WTC11 (cell line): ENCODE measurements around the gene CGRRF1. TPM values are rescaled to one million over a fixed set of nuclear protein-coding genes. Genes with fewer than 3 reads are reported as not detected.

Source experiments
- ATAC-seq: fragments of 200-7000 bp; cut with Tn5 transposase; 2 replicates; pipeline ENCODE4 v1.10.0; 2021; ENCODE audit warnings: mild to moderate bottlenecking, moderate library complexity
- CTCF ChIA-PET: fragments of 300-600 bp; sonication (Branson Sonifier 250); formaldehyde crosslinking; loops from one replicate; lab custom pipeline; 2021; ENCODE audit warnings: antibody characterized with exemption; lab: Charles Lee
- POLR2A ChIA-PET: fragments of 350-600 bp; sonication (Branson Sonifier 250); formaldehyde crosslinking; loops from one replicate; lab custom pipeline; 2021; ENCODE audit warnings: antibody characterized with exemption; lab: Charles Lee
- DNase-seq: peaks from one replicate; pipeline ENCODE4 v3.0.0; 2021; ENCODE audit warnings: low spot score
- H3K27ac Mint-ChIP-seq: 2 replicates; pipeline ENCODE4 v1.8.0; 2021; ENCODE audit warnings: mixed read lengths
- H3K27me3 Mint-ChIP-seq: 2 replicates; pipeline ENCODE4 v1.8.0; 2021; ENCODE audit warnings: low read depth, mild to moderate bottlenecking, moderate library complexity, mixed read lengths
- H3K36me3 Mint-ChIP-seq: 2 replicates; pipeline ENCODE4 v1.8.0; 2021; ENCODE audit warnings: mixed read lengths
- H3K4me1 Mint-ChIP-seq: 2 replicates; pipeline ENCODE4 v1.8.0; 2022; ENCODE audit warnings: mixed read lengths
- H3K4me3 Mint-ChIP-seq: 2 replicates; pipeline ENCODE4 v1.8.0; 2021; ENCODE audit warnings: mild to moderate bottlenecking, moderate library complexity, mixed read lengths
- H3K9me3 Mint-ChIP-seq: 2 replicates; pipeline ENCODE4 v1.8.0; 2021; ENCODE audit warnings: mixed read lengths
- AFF4 ChIP-seq: sonication (generic); formaldehyde crosslinking; IDR thresholded peaks from 2 replicates; pipeline ENCODE4 v1.8.1; 2023; ENCODE audit warnings: mild to moderate bottlenecking, missing genetic modification reagents, borderline replicate concordance
- ATF6 ChIP-seq: sonication (generic); formaldehyde crosslinking; IDR thresholded peaks from 2 replicates; pipeline ENCODE4 v1.8.1; 2023; ENCODE audit warnings: mild to moderate bottlenecking, missing genetic modification reagents
- CBFB ChIP-seq: sonication (generic); formaldehyde crosslinking; IDR thresholded peaks from 2 replicates; pipeline ENCODE4 v1.8.1; 2022; ENCODE audit warnings: mild to moderate bottlenecking, low read depth, missing genetic modification reagents
- E2F4 ChIP-seq: sonication (generic); formaldehyde crosslinking; IDR thresholded peaks from 2 replicates; pipeline ENCODE4 v1.8.1; 2022; ENCODE audit warnings: low read depth, mild to moderate bottlenecking, moderate library complexity, missing genetic modification reagents, borderline replicate concordance
- ESRRA ChIP-seq: sonication (generic); formaldehyde crosslinking; IDR thresholded peaks from 2 replicates; pipeline ENCODE4 v1.8.1; 2022; ENCODE audit warnings: mild to moderate bottlenecking, missing genetic modification reagents, borderline replicate concordance
- GABPB1 ChIP-seq: sonication (generic); formaldehyde crosslinking; IDR thresholded peaks from 2 replicates; pipeline ENCODE4 v1.8.1; 2023; ENCODE audit warnings: mild to moderate bottlenecking, missing genetic modification reagents
- HMGA2 ChIP-seq: fragments of 250-450 bp; sonication (Bioruptor Pico); IDR thresholded peaks from 2 replicates; pipeline ENCODE4 v1.4.0; 2021; ENCODE audit warnings: mild to moderate bottlenecking, moderate library complexity
- HMGXB4 ChIP-seq: sonication (generic); formaldehyde crosslinking; IDR thresholded peaks from 2 replicates; pipeline ENCODE4 v1.8.1; 2023; ENCODE audit warnings: mild to moderate bottlenecking, moderate library complexity, missing genetic modification reagents
- IRF2 ChIP-seq: sonication (generic); formaldehyde crosslinking; IDR thresholded peaks from 2 replicates; pipeline ENCODE4 v1.8.0; 2022; ENCODE audit warnings: low read depth, missing genetic modification reagents, borderline replicate concordance
- NR3C1 ChIP-seq: sonication (generic); formaldehyde crosslinking; conservative IDR thresholded peaks from 2 replicates; pipeline ENCODE4 v1.8.1; 2023; ENCODE audit warnings: low read depth, mild to moderate bottlenecking, missing genetic modification reagents
- STAT6 ChIP-seq: sonication (generic); formaldehyde crosslinking; conservative IDR thresholded peaks from 2 replicates; pipeline ENCODE4 v1.8.1; 2023; ENCODE audit warnings: mild to moderate bottlenecking, low read depth, missing genetic modification reagents, moderate library complexity
- ZMAT4 ChIP-seq: fragments of 250-450 bp; sonication (Bioruptor Pico); IDR thresholded peaks from 2 replicates; pipeline ENCODE4 v1.9.0; 2021; ENCODE audit warnings: mild to moderate bottlenecking
- ZNF232 ChIP-seq: sonication (generic); formaldehyde crosslinking; IDR thresholded peaks from 2 replicates; pipeline ENCODE4 v1.8.0; 2022; ENCODE audit warnings: mild to moderate bottlenecking, missing genetic modification reagents
- ZNF512 ChIP-seq: sonication (generic); formaldehyde crosslinking; IDR thresholded peaks from 2 replicates; pipeline ENCODE4 v1.8.1; 2022; ENCODE audit warnings: missing genetic modification reagents, borderline replicate concordance
- ZNF532 ChIP-seq: fragments of 250-450 bp; sonication (Bioruptor Pico); IDR thresholded peaks from 2 replicates; pipeline ENCODE4 v1.9.0; 2021; ENCODE audit warnings: mild to moderate bottlenecking, borderline replicate concordance
- total RNA-seq: library from RNA; stranded (reverse); gene quantifications from 3 replicates; pipeline ENCODE4 v1.2.3, GENCODE V29; 2021

The CGRRF1 gene
- total RNA-seq, 1 experiment from 2014 or later: 15.1 TPM

GRCh38 chr14:54465654-54466053 lies 44.1 kb upstream of the CGRRF1 start (continued):
- TF ChIP-seq STAT6: no peak
- TF ChIP-seq E2F4 (CRISPR knock-in tag): no peak
- no peak for TF ChIP-seq GABPB1 (CRISPR knock-in tag)
- TF ChIP-seq ATF6 (CRISPR knock-in tag): no peak
- TF ChIP-seq AFF4 (CRISPR knock-in tag): no peak
- TF ChIP-seq, all 79 proteins: peak for 0

- no peak overlapping the region for H3K4me3 Mint-ChIP-seq
- DNase-seq: no peak
- H3K36me3 Mint-ChIP-seq: peaks cover 17% of the 10 kb centered on the region
- peaks cover 7% of the 10 kb centered on the region; the same call in 1 of the 2 replicates for H3K4me1 Mint-ChIP-seq
- POLR2A ChIA-PET: no interaction called here
- H3K9me3 Mint-ChIP-seq: peaks cover 18% of the 10 kb centered on the region
- TF ChIP-seq ZMAT4 (no peak), NR3C1 (no peak), ZNF512 (no peak)
- no peak overlapping the region for H3K27ac Mint-ChIP-seq
- CTCF ChIA-PET: no interaction called here
- ATAC-seq: no peak
- H3K27me3 Mint-ChIP-seq: peaks cover 6% of the 10 kb centered on the region
Observed at GRCh38 chr14:54467280-54467679, 42.4 kb upstream of the CGRRF1 start.

- H3K9me3 Mint-ChIP-seq: peaks cover 18% of the 10 kb centered on the region
- no peak for DNase-seq
- no peak overlapping the region for H3K4me3 Mint-ChIP-seq
- CTCF ChIA-PET: interaction anchor here (1.2 to 1.3 kb wide), 2 partner anchors 104 to 303 kb away, joined by 3 read pairs; no protein-coding TSS in a partner anchor
- H3K27me3 Mint-ChIP-seq: peaks cover 6% of the 10 kb centered on the region
- POLR2A ChIA-PET: no interaction called here
- no peak for ATAC-seq
- peaks cover 21% of the 10 kb centered on the region for H3K36me3 Mint-ChIP-seq
- H3K4me1 Mint-ChIP-seq: peaks cover 16% of the 10 kb centered on the region
- no peak overlapping the region for H3K27ac Mint-ChIP-seq
- TF ChIP-seq ZNF532 (CRISPR knock-in tag) (no peak), ZNF232 (no peak), HMGA2 (CRISPR knock-in tag) (no peak), CBFB (CRISPR knock-in tag) (no peak), HMGXB4 (CRISPR knock-in tag) (no peak), IRF2 (CRISPR knock-in tag) (no peak), ESRRA (CRISPR knock-in tag) (no peak)
Observed at GRCh38 chr14:54470701-54471100, 39.0 kb upstream of the CGRRF1 start.
